Ishikawa (cell line): ENCODE results near the gene PARVG.

Experiments used
- CEBPB ChIP-seq: IDR thresholded peaks from 2 replicates; pipeline ENCODE4 v1.6.1; 2012
- CREB1 ChIP-seq: IDR thresholded peaks from 2 replicates; pipeline ENCODE4 v1.6.1; 2012; ENCODE audit warnings: low read depth
- EGR1 ChIP-seq: IDR thresholded peaks from 2 replicates; pipeline ENCODE4 v1.6.1; 2012
- EP300 ChIP-seq: IDR thresholded peaks from 2 replicates; pipeline ENCODE4 v1.6.1; 2012; ENCODE audit warnings: borderline replicate concordance
- FOXM1 ChIP-seq: IDR thresholded peaks from 2 replicates; pipeline ENCODE4 v1.6.1; 2012; ENCODE audit warnings: low read depth, borderline replicate concordance
- NFIC ChIP-seq: IDR thresholded peaks from 2 replicates; pipeline ENCODE4 v1.6.1; 2012
- RAD21 ChIP-seq: IDR thresholded peaks from 2 replicates; pipeline ENCODE4 v1.6.1; 2012; ENCODE audit warnings: low read depth
- TAF1 ChIP-seq: IDR thresholded peaks from 2 replicates; pipeline ENCODE4 v1.6.1; 2012; ENCODE audit warnings: low read depth, mild to moderate bottlenecking
- TCF12 ChIP-seq: IDR thresholded peaks from 2 replicates; pipeline ENCODE4 v1.6.1; 2012; ENCODE audit warnings: low read depth
- TEAD4 ChIP-seq: IDR thresholded peaks from 2 replicates; pipeline ENCODE4 v1.6.1; 2012
- YY1 ChIP-seq: IDR thresholded peaks from 2 replicates; pipeline ENCODE4 v1.6.1; 2012; ENCODE audit warnings: low read depth
- ZBTB7A ChIP-seq: IDR thresholded peaks from 2 replicates; pipeline ENCODE4 v1.6.1; 2012; ENCODE audit warnings: low read depth
- TF ChIP-seq, protein P1 (sequence below): IDR thresholded peaks from 2 replicates; pipeline ENCODE4 v1.6.1; 2012
- TF ChIP-seq, protein P2 (sequence below): IDR thresholded peaks from 2 replicates; pipeline ENCODE4 v1.6.1; 2012; ENCODE audit warnings: low read depth, mild to moderate bottlenecking
- TF ChIP-seq, protein P3 (sequence below): IDR thresholded peaks from 2 replicates; pipeline ENCODE4 v1.6.1; 2012

PARVG gene

DNA sequence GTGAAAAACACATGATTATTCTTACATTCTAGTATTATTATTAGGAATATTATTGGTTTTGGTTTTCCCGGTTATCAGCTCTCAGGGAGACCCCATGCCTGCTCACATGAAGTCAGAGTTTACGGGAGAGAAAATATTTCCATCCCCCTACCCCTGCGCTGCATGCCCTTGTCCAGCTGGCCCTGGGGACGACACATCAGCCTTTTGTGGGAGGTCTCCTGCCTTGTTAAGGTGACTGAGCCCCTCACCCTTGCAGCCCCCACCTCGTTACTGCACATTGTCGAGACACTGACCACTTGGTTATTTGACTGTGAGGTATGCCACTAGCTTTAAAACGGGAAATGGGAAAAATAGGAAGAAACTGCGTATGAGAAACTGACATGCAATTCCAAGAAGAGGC lies 63.0 kb downstream of the PARVG start:
- TF ChIP-seq, protein P1, sequence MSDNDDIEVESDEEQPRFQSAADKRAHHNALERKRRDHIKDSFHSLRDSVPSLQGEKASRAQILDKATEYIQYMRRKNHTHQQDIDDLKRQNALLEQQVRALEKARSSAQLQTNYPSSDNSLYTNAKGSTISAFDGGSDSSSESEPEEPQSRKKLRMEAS, result no peak
- TF ChIP-seq NFIC, result no peak
- no peak for TF ChIP-seq EGR1
- no peak for TF ChIP-seq TCF12
- TF ChIP-seq, protein P2, sequence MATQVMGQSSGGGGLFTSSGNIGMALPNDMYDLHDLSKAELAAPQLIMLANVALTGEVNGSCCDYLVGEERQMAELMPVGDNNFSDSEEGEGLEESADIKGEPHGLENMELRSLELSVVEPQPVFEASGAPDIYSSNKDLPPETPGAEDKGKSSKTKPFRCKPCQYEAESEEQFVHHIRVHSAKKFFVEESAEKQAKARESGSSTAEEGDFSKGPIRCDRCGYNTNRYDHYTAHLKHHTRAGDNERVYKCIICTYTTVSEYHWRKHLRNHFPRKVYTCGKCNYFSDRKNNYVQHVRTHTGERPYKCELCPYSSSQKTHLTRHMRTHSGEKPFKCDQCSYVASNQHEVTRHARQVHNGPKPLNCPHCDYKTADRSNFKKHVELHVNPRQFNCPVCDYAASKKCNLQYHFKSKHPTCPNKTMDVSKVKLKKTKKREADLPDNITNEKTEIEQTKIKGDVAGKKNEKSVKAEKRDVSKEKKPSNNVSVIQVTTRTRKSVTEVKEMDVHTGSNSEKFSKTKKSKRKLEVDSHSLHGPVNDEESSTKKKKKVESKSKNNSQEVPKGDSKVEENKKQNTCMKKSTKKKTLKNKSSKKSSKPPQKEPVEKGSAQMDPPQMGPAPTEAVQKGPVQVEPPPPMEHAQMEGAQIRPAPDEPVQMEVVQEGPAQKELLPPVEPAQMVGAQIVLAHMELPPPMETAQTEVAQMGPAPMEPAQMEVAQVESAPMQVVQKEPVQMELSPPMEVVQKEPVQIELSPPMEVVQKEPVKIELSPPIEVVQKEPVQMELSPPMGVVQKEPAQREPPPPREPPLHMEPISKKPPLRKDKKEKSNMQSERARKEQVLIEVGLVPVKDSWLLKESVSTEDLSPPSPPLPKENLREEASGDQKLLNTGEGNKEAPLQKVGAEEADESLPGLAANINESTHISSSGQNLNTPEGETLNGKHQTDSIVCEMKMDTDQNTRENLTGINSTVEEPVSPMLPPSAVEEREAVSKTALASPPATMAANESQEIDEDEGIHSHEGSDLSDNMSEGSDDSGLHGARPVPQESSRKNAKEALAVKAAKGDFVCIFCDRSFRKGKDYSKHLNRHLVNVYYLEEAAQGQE, result no peak
- TF ChIP-seq RAD21, result no peak
- TF ChIP-seq YY1, result no peak

DNA sequence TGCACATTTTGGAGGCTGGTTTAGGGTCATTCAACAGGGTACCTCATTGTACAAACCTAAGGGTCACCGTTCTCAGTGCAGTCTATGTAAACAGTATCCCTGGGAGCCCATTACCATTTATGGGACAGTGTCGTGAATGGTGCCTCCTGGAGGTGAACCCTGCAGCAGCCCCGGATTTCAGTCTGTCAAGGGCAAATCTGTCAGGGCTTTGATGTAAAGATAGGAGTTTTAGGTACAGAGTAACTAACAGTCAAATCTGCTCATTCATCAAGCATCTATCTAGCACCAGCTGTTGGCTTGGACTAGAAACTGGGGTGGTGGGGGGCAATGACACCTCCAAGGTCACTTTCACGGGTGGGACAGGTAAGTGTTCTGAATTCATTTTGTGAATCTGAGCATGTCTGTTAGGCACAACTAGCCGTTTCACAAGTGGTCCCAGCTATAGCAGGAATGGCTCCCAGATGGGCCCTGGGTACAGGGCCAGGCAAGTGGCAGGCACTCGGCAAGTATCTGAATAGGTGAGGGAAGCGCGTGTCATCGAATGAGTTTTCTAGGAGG lies 63.6 kb downstream of the PARVG start:
- TF ChIP-seq FOXM1 (no peak), TEAD4 (no peak), EP300 (no peak)
- TF ChIP-seq, protein P2, result no peak

DNA sequence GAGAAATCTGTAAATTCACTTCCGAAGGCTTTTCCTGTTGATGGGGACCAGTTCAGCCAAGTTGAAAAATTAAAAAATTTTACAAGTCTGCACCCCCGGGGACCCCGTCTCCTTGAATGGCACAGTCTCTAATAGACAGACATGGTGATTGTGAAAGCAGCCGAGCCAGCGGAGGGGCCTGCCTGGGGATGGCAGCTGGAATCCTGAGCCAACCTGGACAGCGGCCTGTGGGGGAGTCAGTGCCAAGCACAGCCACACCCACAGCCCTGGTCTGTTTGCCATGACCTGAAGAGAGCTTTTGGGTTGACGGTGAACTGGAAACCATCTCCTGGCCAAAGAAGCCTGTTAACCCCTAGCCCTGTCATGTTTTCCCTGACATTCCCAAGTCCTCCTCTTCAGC lies 64.7 kb downstream of the PARVG start:
- TF ChIP-seq TEAD4 (no peak), ZBTB7A (no peak), CREB1 (no peak), TCF12 (no peak), FOXM1 (no peak), EGR1 (no peak), RAD21 (no peak), CEBPB (no peak), EP300 (no peak), NFIC (no peak)
- TF ChIP-seq, protein P3, sequence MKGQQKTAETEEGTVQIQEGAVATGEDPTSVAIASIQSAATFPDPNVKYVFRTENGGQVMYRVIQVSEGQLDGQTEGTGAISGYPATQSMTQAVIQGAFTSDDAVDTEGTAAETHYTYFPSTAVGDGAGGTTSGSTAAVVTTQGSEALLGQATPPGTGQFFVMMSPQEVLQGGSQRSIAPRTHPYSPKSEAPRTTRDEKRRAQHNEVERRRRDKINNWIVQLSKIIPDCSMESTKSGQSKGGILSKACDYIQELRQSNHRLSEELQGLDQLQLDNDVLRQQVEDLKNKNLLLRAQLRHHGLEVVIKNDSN, result no peak
- TF ChIP-seq, protein P2, result no peak
- TF ChIP-seq, protein P1, result no peak

DNA sequence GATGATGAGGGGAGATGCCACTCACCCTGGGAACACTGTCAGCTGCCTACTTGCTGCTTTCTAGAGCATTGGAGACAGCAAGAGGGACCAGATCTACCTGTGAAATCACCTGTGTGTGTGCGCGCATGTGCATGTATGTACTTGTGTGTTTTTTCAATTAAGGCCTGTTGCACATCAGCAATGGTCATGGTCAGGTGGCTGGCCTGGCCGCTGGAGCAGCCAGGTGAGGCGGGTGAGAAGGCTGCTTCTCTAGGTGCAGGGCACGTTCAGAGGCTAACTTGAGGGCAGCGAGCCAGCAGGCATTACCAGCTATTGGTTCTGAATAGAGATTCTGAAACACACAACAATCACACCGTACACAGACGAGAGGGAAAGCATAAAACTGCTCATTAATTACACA lies 65.1 kb downstream of the PARVG start:
- TF ChIP-seq CEBPB, result no peak
- TF ChIP-seq, protein P3, result no peak
- TF ChIP-seq, protein P2, result no peak
- TF ChIP-seq EGR1, result no peak
- TF ChIP-seq ZBTB7A, result no peak
- TF ChIP-seq CREB1, result no peak
- TF ChIP-seq, protein P1, result no peak
- TF ChIP-seq YY1, result no peak
- TF ChIP-seq RAD21, result no peak
- TF ChIP-seq NFIC, result no peak
- TF ChIP-seq TEAD4, result no peak
- TF ChIP-seq TCF12, result no peak
- TF ChIP-seq TAF1, result no peak
- no peak for TF ChIP-seq FOXM1
